Loucy (cell line): ENCODE data around the gene PDCD2L.
"Not testable (repeated sequence)": the region's sequence is repeated elsewhere in the genome, so short reads cannot be mapped to it uniquely, and the experiment has no call there.

Source experiments
- H2AFZ ChIP-seq: fragments of 200-600 bp; sonication (generic); 2 replicates; pipeline ENCODE4 v1.6.0; 2016; ENCODE audit warnings: antibody characterized with exemption, mild to moderate bottlenecking, low read length, moderate library complexity
- H3F3A ChIP-seq: fragments of 200-600 bp; 2 replicates; pipeline ENCODE4 v1.6.0; 2016; ENCODE audit warnings: antibody characterized with exemption, low read depth, mild to moderate bottlenecking
- H3K27me3 ChIP-seq: fragments of 200-600 bp; sonication (generic); 2 replicates; pipeline ENCODE4 v1.6.1; 2014; ENCODE audit warnings: low read length, mild to moderate bottlenecking; ENCODE audit not compliant: insufficient read depth, poor library complexity, severe bottlenecking
- H3K36me3 ChIP-seq: fragments of 200-600 bp; sonication (generic); 2 replicates; pipeline ENCODE4 v1.6.1; 2016; ENCODE audit warnings: low read length; ENCODE audit not compliant: insufficient read depth
- H3K4me1 ChIP-seq: fragments of 200-600 bp; sonication (generic); 2 replicates; pipeline ENCODE4 v1.5.1; 2014; ENCODE audit warnings: low read length, mild to moderate bottlenecking; ENCODE audit not compliant: insufficient read depth, poor library complexity, severe bottlenecking
- H3K4me2 ChIP-seq: fragments of 200-600 bp; sonication (generic); 2 replicates; pipeline ENCODE4 v1.6.0; 2014; ENCODE audit warnings: antibody characterized with exemption, low read length, low read depth, mild to moderate bottlenecking; ENCODE audit not compliant: poor library complexity, severe bottlenecking
- H3K4me3 ChIP-seq: fragments of 200-600 bp; sonication (generic); 2 replicates; pipeline ENCODE4 v1.5.1; 2014; ENCODE audit warnings: low read length, mild to moderate bottlenecking, mixed read lengths; ENCODE audit not compliant: poor library complexity, severe bottlenecking
- H3K79me2 ChIP-seq: fragments of 200-600 bp; sonication (generic); 2 replicates; pipeline ENCODE4 v1.6.1; 2014; ENCODE audit warnings: low read length; ENCODE audit not compliant: insufficient read depth
- H3K9ac ChIP-seq: fragments of 200-600 bp; sonication (generic); 2 replicates; pipeline ENCODE4 v1.6.0; 2014; ENCODE audit warnings: mild to moderate bottlenecking, low read depth, low read length, moderate library complexity; ENCODE audit not compliant: poor library complexity, severe bottlenecking
- H3K9me2 ChIP-seq: fragments of 200-600 bp; sonication (generic); replicated peaks from 2 replicates; pipeline ENCODE4 v1.6.1; 2016; ENCODE audit warnings: low read depth, low read length, mixed read lengths
- H3K9me3 ChIP-seq: fragments of 200-600 bp; sonication (generic); 2 replicates; pipeline ENCODE4 v1.6.1; 2014; ENCODE audit warnings: mild to moderate bottlenecking, antibody characterized with exemption, low read length, low read depth; ENCODE audit not compliant: insufficient read depth
- H4K20me1 ChIP-seq: fragments of 200-600 bp; sonication (generic); 2 replicates; pipeline ENCODE4 v1.6.0; 2014; ENCODE audit warnings: antibody characterized with exemption, low read length, mild to moderate bottlenecking; ENCODE audit not compliant: insufficient read depth, poor library complexity, severe bottlenecking
- EZH2phosphoT487 ChIP-seq: fragments of 200-600 bp; IDR thresholded peaks from 2 replicates; pipeline ENCODE4 v1.6.1; 2018; ENCODE audit warnings: antibody characterized with exemption, mild to moderate bottlenecking, moderate library complexity, borderline replicate concordance
- TF ChIP-seq, protein P1 (sequence below): fragments of 200-600 bp; sonication (generic); conservative IDR thresholded peaks from 2 replicates; pipeline ENCODE4 v1.5.1; 2014; ENCODE audit warnings: mild to moderate bottlenecking, antibody characterized with exemption, low read length

The PDCD2L gene

DNA sequence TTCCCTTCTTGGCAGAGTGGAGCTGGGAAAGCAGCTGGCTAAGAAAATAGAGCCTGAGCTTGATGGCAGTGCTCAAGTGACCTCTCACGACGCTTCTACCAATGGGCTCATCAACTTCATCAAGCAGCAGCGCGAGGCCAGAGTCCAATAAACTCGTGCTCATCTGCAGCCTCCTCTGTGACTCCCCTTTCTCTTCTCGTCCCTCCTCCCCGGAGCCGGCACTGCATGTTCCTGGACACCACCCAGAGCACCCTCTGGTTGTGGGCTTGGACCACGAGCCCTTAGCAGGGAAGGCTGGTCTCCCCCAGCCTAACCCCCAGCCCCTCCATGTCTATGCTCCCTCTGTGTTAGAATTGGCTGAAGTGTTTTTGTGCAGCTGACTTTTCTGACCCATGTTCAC lies 4.3 kb upstream of the PDCD2L start:
- TF ChIP-seq, protein P1, sequence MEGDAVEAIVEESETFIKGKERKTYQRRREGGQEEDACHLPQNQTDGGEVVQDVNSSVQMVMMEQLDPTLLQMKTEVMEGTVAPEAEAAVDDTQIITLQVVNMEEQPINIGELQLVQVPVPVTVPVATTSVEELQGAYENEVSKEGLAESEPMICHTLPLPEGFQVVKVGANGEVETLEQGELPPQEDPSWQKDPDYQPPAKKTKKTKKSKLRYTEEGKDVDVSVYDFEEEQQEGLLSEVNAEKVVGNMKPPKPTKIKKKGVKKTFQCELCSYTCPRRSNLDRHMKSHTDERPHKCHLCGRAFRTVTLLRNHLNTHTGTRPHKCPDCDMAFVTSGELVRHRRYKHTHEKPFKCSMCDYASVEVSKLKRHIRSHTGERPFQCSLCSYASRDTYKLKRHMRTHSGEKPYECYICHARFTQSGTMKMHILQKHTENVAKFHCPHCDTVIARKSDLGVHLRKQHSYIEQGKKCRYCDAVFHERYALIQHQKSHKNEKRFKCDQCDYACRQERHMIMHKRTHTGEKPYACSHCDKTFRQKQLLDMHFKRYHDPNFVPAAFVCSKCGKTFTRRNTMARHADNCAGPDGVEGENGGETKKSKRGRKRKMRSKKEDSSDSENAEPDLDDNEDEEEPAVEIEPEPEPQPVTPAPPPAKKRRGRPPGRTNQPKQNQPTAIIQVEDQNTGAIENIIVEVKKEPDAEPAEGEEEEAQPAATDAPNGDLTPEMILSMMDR: no peak
- TF ChIP-seq EZH2phosphoT487: no peak
- no peaks in the 10 kb centered on the region for H3F3A ChIP-seq
- no peak overlapping the region for H2AFZ ChIP-seq
- H3K4me1 ChIP-seq: peaks cover 5% of the 10 kb centered on the region
- H4K20me1 ChIP-seq: no peaks in the 10 kb centered on the region
- H3K9ac ChIP-seq: no peak overlapping the region
- no peaks in the 10 kb centered on the region for H3K9me2 ChIP-seq
- no peak overlapping the region for H3K4me2 ChIP-seq
- H3K27me3 ChIP-seq: no peaks in the 10 kb centered on the region
- H3K36me3 ChIP-seq: peaks cover 63% of the 10 kb centered on the region; the same call in 1 of the 2 replicates
- H3K79me2 ChIP-seq: peaks cover 7% of the 10 kb centered on the region; the same call in 1 of the 2 replicates
- H3K9me3 ChIP-seq: no peaks in the 10 kb centered on the region
- no peak overlapping the region for H3K4me3 ChIP-seq

DNA sequence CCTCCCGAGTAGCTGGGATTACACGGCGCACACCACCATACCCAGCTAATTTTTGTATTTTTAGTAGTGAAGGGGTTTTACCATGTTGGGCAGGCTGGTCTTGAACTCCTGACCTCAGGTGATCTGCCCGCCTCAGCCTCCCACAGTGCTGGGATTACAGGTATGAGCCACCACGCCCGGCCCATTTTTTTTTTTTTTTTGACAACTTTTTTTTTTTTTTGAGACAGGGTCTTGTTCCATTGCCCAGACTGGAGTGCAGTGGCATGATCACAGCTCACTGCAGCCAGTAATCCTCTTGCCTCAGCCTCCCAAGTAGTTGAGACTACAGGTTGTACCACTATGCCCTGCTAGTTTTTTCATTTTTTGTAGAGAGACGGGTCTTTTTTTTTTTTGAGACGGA lies 3.4 kb upstream of the PDCD2L start:
- not testable (repeated sequence) for H3K27me3 ChIP-seq, H4K20me1 ChIP-seq, H2AFZ ChIP-seq, H3K4me3 ChIP-seq, H3K9ac ChIP-seq, H3K4me1 ChIP-seq, H3F3A ChIP-seq, H3K9me2 ChIP-seq, H3K9me3 ChIP-seq, H3K4me2 ChIP-seq
- Histone ChIP-seq H3K36me3 (peaks cover 54% of the 10 kb centered on the region; the same call in 1 of the 2 replicates), H3K79me2 (peaks cover 14% of the 10 kb centered on the region; the same call in 1 of the 2 replicates)

DNA sequence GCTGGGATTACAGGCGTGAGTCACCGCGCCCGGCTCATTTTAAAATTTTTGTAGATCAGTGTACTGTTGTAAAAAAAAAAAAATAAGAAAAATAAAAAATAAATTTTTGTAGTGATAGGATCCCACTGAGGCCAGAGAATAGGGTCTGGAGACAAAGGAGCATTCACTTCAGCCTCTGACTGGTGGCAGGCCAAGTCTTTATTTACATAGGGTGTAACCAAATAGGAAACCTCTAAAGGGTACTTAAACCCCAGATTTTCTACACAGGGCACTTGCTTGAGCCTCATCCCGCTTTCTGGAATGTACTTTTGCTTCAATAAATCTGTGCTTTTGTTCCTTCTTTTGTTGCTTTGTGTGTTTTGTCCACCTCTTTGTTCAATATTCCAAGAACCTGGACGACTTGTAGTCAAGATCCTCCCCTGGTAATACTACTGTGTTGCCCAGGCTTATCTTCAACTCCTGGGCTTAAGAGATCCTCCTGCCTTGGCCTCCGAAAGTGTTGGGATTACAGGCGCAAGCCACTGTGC lies 2.1 kb upstream of the PDCD2L start:
- Histone ChIP-seq H2AFZ (no peak overlapping the region), H3K27me3 (no peaks in the 10 kb centered on the region)

More for the DNA sequence above, 2.1 kb upstream of the PDCD2L start:
- Histone ChIP-seq H3K9ac (no peak overlapping the region), H3F3A (no peaks in the 10 kb centered on the region), H3K36me3 (peaks cover 42% of the 10 kb centered on the region; the same call in 1 of the 2 replicates), H3K4me3 (no peak overlapping the region), H3K9me2 (no peaks in the 10 kb centered on the region), H3K4me2 (no peak overlapping the region), H4K20me1 (no peaks in the 10 kb centered on the region), H3K4me1 (peaks cover 5% of the 10 kb centered on the region), H3K79me2 (peaks cover 14% of the 10 kb centered on the region; the same call in 1 of the 2 replicates), H3K9me3 (no peaks in the 10 kb centered on the region)
- TF ChIP-seq, protein P1: no peak
- no peak for TF ChIP-seq EZH2phosphoT487
